Measurements from ENCODE around the gene POU6F2. TPM values are rescaled to one million over a fixed set of nuclear protein-coding genes. Genes with fewer than 3 reads are reported as not detected.

Gene POU6F2
- total RNA-seq, 4 donors from 2014 or later, result 0.48 to 0.82 TPM; not detected in 2

- 74 to 100% methylated on average over 1 to 5 of the region's 5 CpGs for WGBS, 2 donors (ENCODE audit: low coverage in 1 of 2)
- no peaks in the 10 kb centered on the region for H3K27me3 ChIP-seq
- H3K27ac ChIP-seq, result no peak overlapping the region
- TF ChIP-seq CTCF (IDR thresholded peaks at IDR 0.05) (no peak), EP300 (IDR thresholded peaks at IDR 0.05; ENCODE audit: low read depth) (no peak), POLR2A (IDR thresholded peaks at IDR 0.05) (no peak), POLR2AphosphoS5 (IDR thresholded peaks at IDR 0.05) (no peak)
- H3K36me3 ChIP-seq, result no peaks in the 10 kb centered on the region
- H3K4me1 ChIP-seq, result no peaks in the 10 kb centered on the region
- intact Hi-C loops (cut with DNase I; ENCODE audit: low total_unique reads) (no loop called here), in situ Hi-C loops (cut with MboI; ENCODE audit: low pct_ligation_motif_present in 1 of 4, low pct_unique_long_range_greater_than_20kb in 1 of 4, low sequenced_read_pairs in 3 of 4) (no loop called here)
- DNase-seq, result no peak
- H3K9me3 ChIP-seq, result no peaks in the 10 kb centered on the region
- H3K4me3 ChIP-seq, result no peak overlapping the region
Observed at GRCh38 chr7:38955892-38956291, 21.8 kb upstream of the POU6F2 start.

- 74 to 87% methylated on average over 1 of the region's 1 CpG for WGBS, 2 donors (ENCODE audit: low coverage in 1 of 2)
- in situ Hi-C loops (cut with MboI; ENCODE audit: low pct_ligation_motif_present in 1 of 4, low pct_unique_long_range_greater_than_20kb in 1 of 4, low sequenced_read_pairs in 3 of 4), result no loop called here
Observed at GRCh38 chr7:38962028-38962427, 15.7 kb upstream of the POU6F2 start.

GRCh38 chr7:38964921-38965320 lies 12.8 kb upstream of the POU6F2 start:
- intact Hi-C loops (cut with DNase I; ENCODE audit: low total_unique reads) (no loop called here), in situ Hi-C loops (cut with MboI; ENCODE audit: low pct_ligation_motif_present in 1 of 4, low pct_unique_long_range_greater_than_20kb in 1 of 4, low sequenced_read_pairs in 3 of 4) (no loop called here)
- Histone ChIP-seq H3K36me3 (no peaks in the 10 kb centered on the region), H3K27ac (no peak overlapping the region), H3K9me3 (peaks cover 0 to 4% of the 10 kb centered on the region in 2 donors), H3K27me3 (no peaks in the 10 kb centered on the region), H3K4me3 (no peak overlapping the region), H3K4me1 (no peaks in the 10 kb centered on the region)
- TF ChIP-seq EP300 (IDR thresholded peaks at IDR 0.05; ENCODE audit: low read depth) (no peak), CTCF (IDR thresholded peaks at IDR 0.05) (no peak), POLR2A (IDR thresholded peaks at IDR 0.05) (no peak), POLR2AphosphoS5 (IDR thresholded peaks at IDR 0.05) (no peak)
- 65 to 67% methylated on average over 1 of the region's 1 CpG for WGBS, 2 donors (ENCODE audit: low coverage in 1 of 2)
- no peak for DNase-seq

More at GRCh38 chr7:38962028-38962427, 15.7 kb upstream of the POU6F2 start:
- intact Hi-C loops (cut with DNase I; ENCODE audit: low total_unique reads), result no loop called here
- H3K9me3 ChIP-seq, result peaks cover 0 to 4% of the 10 kb centered on the region in 2 donors
- H3K27ac ChIP-seq, result no peak overlapping the region
- H3K4me3 ChIP-seq, result no peak overlapping the region
- no peaks in the 10 kb centered on the region for H3K27me3 ChIP-seq
- no peak for DNase-seq
- H3K4me1 ChIP-seq, result no peaks in the 10 kb centered on the region
- TF ChIP-seq POLR2AphosphoS5 (IDR thresholded peaks at IDR 0.05) (no peak), POLR2A (IDR thresholded peaks at IDR 0.05) (no peak), CTCF (IDR thresholded peaks at IDR 0.05) (no peak), EP300 (IDR thresholded peaks at IDR 0.05; ENCODE audit: low read depth) (no peak)
- no peaks in the 10 kb centered on the region for H3K36me3 ChIP-seq

- Histone ChIP-seq H3K27me3 (peaks cover 34% of the 10 kb centered on the region), H3K36me3 (no peaks in the 10 kb centered on the region), H3K4me3 (no peak overlapping the region), H3K27ac (no peak overlapping the region), H3K4me1 (peaks cover 0 to 4% (median 2%) of the 10 kb centered on the region in 4 donors), H3K9me3 (no peaks in the 10 kb centered on the region)
- 55 to 81% methylated on average over 2 to 4 of the region's 4 CpGs for WGBS, 2 donors (ENCODE audit: low coverage in 1 of 2)
- intact Hi-C loops (cut with DNase I; ENCODE audit: low total_unique reads), result no loop called here
- TF ChIP-seq CTCF (IDR thresholded peaks at IDR 0.05) (no peak), POLR2AphosphoS5 (IDR thresholded peaks at IDR 0.05) (no peak), POLR2A (IDR thresholded peaks at IDR 0.05) (no peak), EP300 (IDR thresholded peaks at IDR 0.05; ENCODE audit: low read depth) (no peak)
- no peak for DNase-seq
- in situ Hi-C loops (cut with MboI; ENCODE audit: low pct_ligation_motif_present in 1 of 4, low pct_unique_long_range_greater_than_20kb in 1 of 4, low sequenced_read_pairs in 3 of 4), result no loop called here
Observed at GRCh38 chr7:38973760-38974159, 3.9 kb upstream of the POU6F2 start.

Data from transverse colon (tissue), 4 donors.